Renal pelvis (tissue), 4 donors: ENCODE measurements around the gene SYT11. TPM values are rescaled to one million over a fixed set of nuclear protein-coding genes. Genes with fewer than 3 reads are reported as not detected.
A peak's percentile ranks its signal among the peaks of the same experiment; 100 is the strongest.

Source experiments
- DNase-seq: peaks from one replicate; pipeline ENCODE4 v3.0.0-alpha.2; 2013
- polyA plus RNA-seq, 3 donors: library from polyadenylated mRNA; unstranded; fragments of 120-200 nt; gene quantifications; one replicate each; pipeline ENCODE4 v1.2.1, GENCODE V29; 2013; ENCODE audit not compliant: insufficient read length in 3 of 3

The SYT11 gene
- polyA plus RNA-seq, 3 donors: 17.4 to 20.3 (median 19.2) TPM

DNA sequence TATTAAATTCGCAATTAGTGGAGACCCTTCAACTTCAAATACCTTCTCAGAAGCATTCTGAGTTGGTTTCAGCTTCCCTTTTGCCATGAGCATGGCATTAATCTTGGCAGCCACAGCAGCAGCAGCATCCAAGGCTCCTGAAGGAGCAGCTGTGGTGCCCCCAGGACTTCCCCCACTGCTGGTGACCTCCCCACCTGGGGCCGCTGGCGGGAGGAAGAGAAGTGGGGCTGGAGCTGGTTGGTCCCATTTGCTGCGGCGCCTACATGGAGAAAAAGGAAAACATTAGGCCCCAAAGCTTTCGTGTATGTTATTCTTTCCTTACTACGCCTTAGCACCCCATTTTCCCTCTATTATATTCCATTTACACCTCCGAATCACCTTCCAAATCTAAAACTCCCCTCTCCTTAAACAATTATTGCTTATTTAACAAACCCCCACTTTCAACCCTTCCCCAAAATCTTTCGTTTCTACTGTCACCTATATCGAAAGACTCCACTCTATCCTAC lies 74.3 kb downstream of the SYT11 start:
- DNase-seq: no peak

DNA sequence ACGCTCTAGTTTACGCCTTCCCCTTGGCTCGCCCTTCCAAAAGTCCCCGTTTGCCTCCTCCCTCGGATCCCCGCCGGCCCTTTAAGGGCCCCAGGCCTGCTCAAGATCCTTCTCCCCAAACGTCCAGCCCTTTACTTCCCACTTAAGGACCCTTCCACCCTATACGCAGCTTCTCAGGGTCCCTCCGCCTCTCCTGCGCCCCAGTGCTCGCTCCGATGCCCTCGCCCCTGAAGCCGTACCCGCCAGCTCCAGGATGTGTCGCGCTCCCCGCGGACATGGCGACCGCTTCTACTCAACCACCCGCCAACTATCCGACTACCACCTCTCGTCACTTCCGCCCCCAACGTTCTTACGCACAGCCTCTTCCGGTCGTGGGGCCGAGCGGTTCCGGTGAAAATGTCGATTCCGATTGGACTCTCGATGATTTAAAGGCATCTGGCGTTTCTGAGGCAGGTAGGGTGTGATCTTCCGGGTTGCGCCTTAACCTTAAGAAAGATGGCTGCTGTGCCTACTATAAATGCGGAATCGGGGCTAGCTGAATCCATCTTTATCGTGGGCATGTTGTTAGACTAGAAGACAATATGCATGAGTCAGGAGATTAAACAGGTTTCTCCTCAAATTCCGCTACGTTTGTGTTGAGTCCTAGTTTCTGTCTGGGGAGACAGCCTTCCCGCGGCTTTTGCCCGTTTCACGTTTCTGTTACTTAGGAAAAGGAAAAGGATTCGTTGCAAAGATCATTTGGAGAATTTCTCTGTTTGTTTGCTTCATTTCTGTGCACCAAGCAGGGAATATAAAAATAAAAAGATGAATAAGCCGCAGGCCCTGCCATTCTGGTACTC lies 74.9 kb downstream of the SYT11 start, which contains the start of gene KHDC4:
TSS of gene KHDC4 (minus strand) at position 317 of the 839 bp plus-strand sequence. CDS start at position 277, 40 bp downstream.
- peak; percentile 100 for DNase-seq

Other genes starting within 250 kb of the SYT11 start
- 10 to 100 TPM; 51.7 to 69.9 (median 69.1) TPM for gene MSTO1, start 249.3 kb upstream of the SYT11 start, polyA plus RNA-seq
- gene YY1AP1, start 170.8 kb upstream of the SYT11 start, polyA plus RNA-seq: 10 to 100 TPM; 71.9 to 77.5 (median 73.1) TPM
- gene DAP3, start 170.5 kb upstream of the SYT11 start, polyA plus RNA-seq: 100 to 1,000 TPM; 109 to 139 (median 119) TPM
- 10 to 100 TPM; 40.4 to 70.5 (median 60.6) TPM for gene GON4L, start 2.4 kb upstream of the SYT11 start, polyA plus RNA-seq
- gene RIT1, start 51.8 kb downstream of the SYT11 start, polyA plus RNA-seq: 10 to 100 TPM; 53.2 to 60.9 (median 54.4) TPM
- 10 to 100 TPM; 43.9 to 77.9 (median 74.4) TPM for gene KHDC4, start 74.8 kb downstream of the SYT11 start, polyA plus RNA-seq
- gene RXFP4, start 82.1 kb downstream of the SYT11 start, polyA plus RNA-seq: under 1 TPM in 1 of 3 donors, not detected in 2; 0.24 TPM
- gene ARHGEF2, start 119.0 kb downstream of the SYT11 start, polyA plus RNA-seq: 10 to 100 TPM; 77.3 to 79.9 (median 77.7) TPM
- 100 to 1,000 TPM; 354 to 431 (median 363) TPM for gene SSR2, start 161.4 kb downstream of the SYT11 start, polyA plus RNA-seq
- 10 to 100 TPM; 57.5 to 59.6 (median 58.5) TPM for gene UBQLN4, start 194.2 kb downstream of the SYT11 start, polyA plus RNA-seq
- 10 to 100 TPM; 55.9 to 67.2 (median 63.9) TPM for gene LAMTOR2, start 195.2 kb downstream of the SYT11 start, polyA plus RNA-seq
- gene RAB25, start 201.6 kb downstream of the SYT11 start, polyA plus RNA-seq: 10 to 100 TPM; 54.4 to 61.6 (median 55.3) TPM
- gene MEX3A, start 222.9 kb downstream of the SYT11 start, polyA plus RNA-seq: 10 to 100 TPM; 43.2 to 53.5 (median 50.1) TPM